Central memory CD8-positive, alpha-beta T cell (primary cell): ENCODE results near the gene UTS2B.
A peak's percentile ranks its signal among the peaks of the same experiment; 100 is the strongest.

Source experiments
- ATAC-seq: fragments of 150-1000 bp; cut with Tn5 transposase; replicated peaks from 2 replicates; pipeline ENCODE4 v1.10.0; 2022; ENCODE audit warnings: mild to moderate bottlenecking, moderate FRiP score, moderate number of reproducible peaks; ENCODE audit not compliant: poor library complexity, severe bottlenecking; ENCODE audit errors: extremely low read depth
- DNase-seq, 2 donors: peaks; one replicate each; pipeline ENCODE4 v3.0.0; 2021; ENCODE audit warnings: low spot score in 2 of 2
- H3K27ac Mint-ChIP-seq: one replicate; pipeline ENCODE4 v1.8.0; 2022; ENCODE audit warnings: low read depth, mild to moderate bottlenecking, moderate library complexity, mixed read lengths
- H3K27me3 Mint-ChIP-seq: one replicate; pipeline ENCODE4 v1.8.0; 2022; ENCODE audit warnings: mixed read lengths
- H3K36me3 Mint-ChIP-seq: one replicate; pipeline ENCODE4 v1.8.0; 2022; ENCODE audit warnings: mild to moderate bottlenecking, moderate library complexity, mixed read lengths; ENCODE audit not compliant: insufficient read depth
- H3K4me1 Mint-ChIP-seq: one replicate; pipeline ENCODE4 v1.8.0; 2022; ENCODE audit warnings: mixed read lengths
- H3K4me3 Mint-ChIP-seq: one replicate; pipeline ENCODE4 v1.8.0; 2022; ENCODE audit warnings: mild to moderate bottlenecking, moderate library complexity, mixed read lengths
- H3K9me3 Mint-ChIP-seq: one replicate; pipeline ENCODE4 v1.8.0; 2022; ENCODE audit warnings: mixed read lengths

UTS2B gene

GRCh38 chr3:191329654-191330529 is at the start of gene UTS2B:
Gene UTS2B, minus strand, starts transcription at chr3:191330526. Its CDS starts 48,337 bp downstream, at chr3:191282189.
- no peak for ATAC-seq
- H3K4me1 Mint-ChIP-seq = no peaks in the 10 kb centered on the region
- no peaks in the 10 kb centered on the region for H3K27me3 Mint-ChIP-seq
- DNase-seq = no peak
- H3K36me3 Mint-ChIP-seq = no peaks in the 10 kb centered on the region
- H3K4me3 Mint-ChIP-seq = peak within 1 kb of the TSS; percentile 31
- H3K9me3 Mint-ChIP-seq = no peaks in the 10 kb centered on the region
- H3K27ac Mint-ChIP-seq = no peak within 1 kb of the TSS

- Mint-ChIP-seq H3K4me3 (no peak overlapping the region), H3K4me1 (no peaks in the 10 kb centered on the region), H3K27ac (no peak overlapping the region), H3K36me3 (no peaks in the 10 kb centered on the region), H3K9me3 (peaks cover 4% of the 10 kb centered on the region), H3K27me3 (no peaks in the 10 kb centered on the region)
- DNase-seq = no peak
- ATAC-seq = no peak
These were observed 49.7 kb upstream of the UTS2B start for GRCh38 chr3:191380001-191380400.

- H3K4me1 Mint-ChIP-seq = no peaks in the 10 kb centered on the region
- no peak overlapping the region for H3K27ac Mint-ChIP-seq
- peaks cover 4% of the 10 kb centered on the region for H3K9me3 Mint-ChIP-seq
- no peaks in the 10 kb centered on the region for H3K27me3 Mint-ChIP-seq
- no peak overlapping the region for H3K4me3 Mint-ChIP-seq
- ATAC-seq = no peak
- H3K36me3 Mint-ChIP-seq = no peaks in the 10 kb centered on the region
- no peak for DNase-seq
These were observed 49.1 kb upstream of the UTS2B start for GRCh38 chr3:191379446-191379845.

- ATAC-seq (no peak), DNase-seq (no peak)
- no peak overlapping the region for H3K27ac Mint-ChIP-seq
- no peaks in the 10 kb centered on the region for H3K27me3 Mint-ChIP-seq
- H3K4me1 Mint-ChIP-seq = no peaks in the 10 kb centered on the region
- peaks cover 4% of the 10 kb centered on the region for H3K9me3 Mint-ChIP-seq
- H3K36me3 Mint-ChIP-seq = no peaks in the 10 kb centered on the region
- no peak overlapping the region for H3K4me3 Mint-ChIP-seq
These were observed 48.0 kb upstream of the UTS2B start for GRCh38 chr3:191378142-191378812.

GRCh38 chr3:191376516-191377141 is 46.3 kb upstream of the UTS2B start:
- Mint-ChIP-seq H3K9me3 (peaks cover 4% of the 10 kb centered on the region), H3K27me3 (no peaks in the 10 kb centered on the region)

GRCh38 chr3:191373327-191373726 is 43.0 kb upstream of the UTS2B start:
- H3K36me3 Mint-ChIP-seq = peaks cover 2% of the 10 kb centered on the region
- ATAC-seq (no peak), DNase-seq (no peak)
- H3K27ac Mint-ChIP-seq = no peak overlapping the region
- H3K27me3 Mint-ChIP-seq = no peaks in the 10 kb centered on the region
- no peak overlapping the region for H3K4me3 Mint-ChIP-seq
- no peaks in the 10 kb centered on the region for H3K9me3 Mint-ChIP-seq
- H3K4me1 Mint-ChIP-seq = no peaks in the 10 kb centered on the region

More at GRCh38 chr3:191376516-191377141, 46.3 kb upstream of the UTS2B start:
- Mint-ChIP-seq H3K4me1 (no peaks in the 10 kb centered on the region), H3K36me3 (no peaks in the 10 kb centered on the region), H3K27ac (no peak overlapping the region), H3K4me3 (no peak overlapping the region)
- DNase-seq = no peak
- ATAC-seq = no peak

GRCh38 chr3:191372122-191372521 is 41.8 kb upstream of the UTS2B start:
- peaks cover 2% of the 10 kb centered on the region for H3K36me3 Mint-ChIP-seq
- H3K27ac Mint-ChIP-seq = no peak overlapping the region
- H3K4me3 Mint-ChIP-seq = no peak overlapping the region
- H3K9me3 Mint-ChIP-seq = no peaks in the 10 kb centered on the region
- ATAC-seq (no peak), DNase-seq (no peak)
- no peaks in the 10 kb centered on the region for H3K27me3 Mint-ChIP-seq
- no peaks in the 10 kb centered on the region for H3K4me1 Mint-ChIP-seq

GRCh38 chr3:191369616-191370010 is 39.3 kb upstream of the UTS2B start:
- Mint-ChIP-seq H3K4me1 (no peaks in the 10 kb centered on the region), H3K9me3 (no peaks in the 10 kb centered on the region), H3K27ac (no peak overlapping the region), H3K4me3 (no peak overlapping the region), H3K36me3 (peaks cover 2% of the 10 kb centered on the region), H3K27me3 (no peaks in the 10 kb centered on the region)
- ATAC-seq = no peak
- no peak for DNase-seq

GRCh38 chr3:191368755-191369615 is 38.7 kb upstream of the UTS2B start:
- H3K27ac Mint-ChIP-seq = no peak overlapping the region
- peaks cover 2% of the 10 kb centered on the region for H3K36me3 Mint-ChIP-seq
- ATAC-seq = no peak
- H3K4me3 Mint-ChIP-seq = no peak overlapping the region
- DNase-seq = no peak
- H3K27me3 Mint-ChIP-seq = no peaks in the 10 kb centered on the region
- no peaks in the 10 kb centered on the region for H3K9me3 Mint-ChIP-seq
- no peaks in the 10 kb centered on the region for H3K4me1 Mint-ChIP-seq

- H3K9me3 Mint-ChIP-seq = no peaks in the 10 kb centered on the region
- H3K27ac Mint-ChIP-seq = no peak overlapping the region
These were observed 36.3 kb upstream of the UTS2B start for GRCh38 chr3:191366675-191367074.

GRCh38 chr3:191363221-191363620 is 32.9 kb upstream of the UTS2B start:
- no peaks in the 10 kb centered on the region for H3K4me1 Mint-ChIP-seq
- no peaks in the 10 kb centered on the region for H3K27me3 Mint-ChIP-seq
- no peak overlapping the region for H3K4me3 Mint-ChIP-seq
- H3K36me3 Mint-ChIP-seq = peaks cover 6% of the 10 kb centered on the region
- no peaks in the 10 kb centered on the region for H3K9me3 Mint-ChIP-seq
- no peak for DNase-seq
- H3K27ac Mint-ChIP-seq = no peak overlapping the region
- ATAC-seq = no peak

More at GRCh38 chr3:191366675-191367074, 36.3 kb upstream of the UTS2B start:
- Mint-ChIP-seq H3K4me3 (no peak overlapping the region), H3K36me3 (peaks cover 6% of the 10 kb centered on the region), H3K4me1 (no peaks in the 10 kb centered on the region), H3K27me3 (no peaks in the 10 kb centered on the region)
- DNase-seq (no peak), ATAC-seq (no peak)

- Mint-ChIP-seq H3K9me3 (no peaks in the 10 kb centered on the region), H3K4me3 (no peak overlapping the region), H3K27ac (no peak overlapping the region), H3K4me1 (no peaks in the 10 kb centered on the region), H3K36me3 (peaks cover 6% of the 10 kb centered on the region), H3K27me3 (no peaks in the 10 kb centered on the region)
- DNase-seq = no peak
- no peak for ATAC-seq
These were observed 32.3 kb upstream of the UTS2B start for GRCh38 chr3:191362524-191363090.
